HCT116 (cell line): Measurements from ENCODE around the gene CCDC40.
"Not testable (repeated sequence)": the region's sequence is repeated elsewhere in the genome, so short reads cannot be mapped to it uniquely, and the experiment has no call there.

ENCODE experiments used
- EZH2 ChIP-seq: fragments of 200-600 bp; sonication (generic); IDR thresholded peaks from 2 replicates; pipeline ENCODE4 v1.6.1; 2017; ENCODE audit warnings: antibody characterized with exemption, mixed run types
- EZH2phosphoT487 ChIP-seq: fragments of 200-600 bp; IDR thresholded peaks from 2 replicates; pipeline ENCODE4 v1.6.1; 2018; ENCODE audit warnings: antibody characterized with exemption, borderline replicate concordance
- FOSL1 ChIP-seq: IDR thresholded peaks from 2 replicates; pipeline ENCODE4 v1.6.1; 2012; ENCODE audit warnings: low read depth
- JUND ChIP-seq: IDR thresholded peaks from 2 replicates; pipeline ENCODE4 v1.6.1; 2012
- POLR2A ChIP-seq: IDR thresholded peaks from 2 replicates; pipeline ENCODE4 v1.7.0; 2011; ENCODE audit warnings: borderline replicate concordance; ENCODE audit not compliant: insufficient read depth, insufficient read length; ENCODE audit errors: extremely low read depth
- POLR2AphosphoS5 ChIP-seq: IDR thresholded peaks from 2 replicates; pipeline ENCODE4 v1.6.1; 2011; ENCODE audit warnings: mild to moderate bottlenecking, low read depth, low read length, moderate library complexity
- RAD21 ChIP-seq: IDR thresholded peaks from 2 replicates; pipeline ENCODE4 v1.6.1; 2012; ENCODE audit warnings: low read depth, mild to moderate bottlenecking
- TCF7L2 ChIP-seq: IDR thresholded peaks from 2 replicates; pipeline ENCODE4 v1.7.0; 2011; ENCODE audit warnings: borderline replicate concordance, inconsistent platforms; ENCODE audit not compliant: insufficient read depth, insufficient read length; ENCODE audit errors: extremely low read depth
- TF ChIP-seq, protein P1 (sequence below), 3 experiments: fragments of 200-600 bp in 1 of 3; sonication (generic) in 1 of 3; IDR thresholded peaks in 2 of 3; conservative IDR thresholded peaks in 1 of 3; 2 replicates each; pipeline ENCODE4 v1.5.1; 2012 to 2017; ENCODE audit warnings: low read depth in 2 of 3, low read length in 2 of 3, antibody characterized with exemption in 1 of 3, borderline replicate concordance in 1 of 3, control low read depth in 1 of 3, mild to moderate bottlenecking in 1 of 3, mixed read lengths in 1 of 3, mixed run types in 1 of 3, moderate library complexity in 1 of 3; ENCODE audit not compliant: insufficient read depth in 1 of 3
- TF ChIP-seq, protein P2 (sequence below): IDR thresholded peaks from 2 replicates; pipeline ENCODE4 v1.6.1; 2012
- TF ChIP-seq, protein P3 (sequence below): IDR thresholded peaks from 2 replicates; pipeline ENCODE4 v1.6.1; 2011; ENCODE audit warnings: mild to moderate bottlenecking, low read length, moderate library complexity; ENCODE audit not compliant: insufficient replicate concordance; ENCODE audit errors: extremely low read depth
- TF ChIP-seq, protein P4 (sequence below): IDR thresholded peaks from 2 replicates; pipeline ENCODE4 v1.6.1; 2012; ENCODE audit warnings: low read depth

DNA sequence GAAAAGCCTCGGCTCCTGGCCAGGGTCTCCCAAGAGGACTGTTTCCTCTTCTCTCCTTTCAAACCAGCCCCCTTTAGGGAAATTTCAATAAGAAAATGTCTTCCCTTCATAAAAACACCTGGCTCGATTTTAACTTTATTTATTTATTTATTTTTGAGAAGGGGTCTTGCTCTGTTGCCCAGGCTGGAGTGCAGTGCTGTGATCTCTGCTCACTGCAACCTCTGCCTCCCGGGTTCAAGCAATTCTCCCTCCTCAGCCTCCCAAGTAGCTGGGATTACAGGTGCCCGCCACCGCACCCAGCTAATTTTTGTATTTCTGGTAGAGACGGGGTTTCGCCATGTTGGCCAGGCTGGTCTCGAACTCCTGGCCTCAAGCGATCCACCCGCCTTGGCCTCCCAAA, 10.3 kb downstream of the CCDC40 start:
- TF ChIP-seq POLR2A, JUND, EZH2phosphoT487, EZH2, RAD21, POLR2AphosphoS5, FOSL1, TCF7L2: not testable (repeated sequence)
- TF ChIP-seq, protein P1, sequence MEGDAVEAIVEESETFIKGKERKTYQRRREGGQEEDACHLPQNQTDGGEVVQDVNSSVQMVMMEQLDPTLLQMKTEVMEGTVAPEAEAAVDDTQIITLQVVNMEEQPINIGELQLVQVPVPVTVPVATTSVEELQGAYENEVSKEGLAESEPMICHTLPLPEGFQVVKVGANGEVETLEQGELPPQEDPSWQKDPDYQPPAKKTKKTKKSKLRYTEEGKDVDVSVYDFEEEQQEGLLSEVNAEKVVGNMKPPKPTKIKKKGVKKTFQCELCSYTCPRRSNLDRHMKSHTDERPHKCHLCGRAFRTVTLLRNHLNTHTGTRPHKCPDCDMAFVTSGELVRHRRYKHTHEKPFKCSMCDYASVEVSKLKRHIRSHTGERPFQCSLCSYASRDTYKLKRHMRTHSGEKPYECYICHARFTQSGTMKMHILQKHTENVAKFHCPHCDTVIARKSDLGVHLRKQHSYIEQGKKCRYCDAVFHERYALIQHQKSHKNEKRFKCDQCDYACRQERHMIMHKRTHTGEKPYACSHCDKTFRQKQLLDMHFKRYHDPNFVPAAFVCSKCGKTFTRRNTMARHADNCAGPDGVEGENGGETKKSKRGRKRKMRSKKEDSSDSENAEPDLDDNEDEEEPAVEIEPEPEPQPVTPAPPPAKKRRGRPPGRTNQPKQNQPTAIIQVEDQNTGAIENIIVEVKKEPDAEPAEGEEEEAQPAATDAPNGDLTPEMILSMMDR (IDR thresholded peaks at IDR 0.05 in 2 of 3, conservative IDR thresholded peaks at IDR 0.05 in 1 of 3; ENCODE audit: borderline replicate concordance in 1 of 3, insufficient read depth in 1 of 3, low read depth in 2 of 3, low read length in 2 of 3) = not testable (repeated sequence)
- TF ChIP-seq, protein P2, sequence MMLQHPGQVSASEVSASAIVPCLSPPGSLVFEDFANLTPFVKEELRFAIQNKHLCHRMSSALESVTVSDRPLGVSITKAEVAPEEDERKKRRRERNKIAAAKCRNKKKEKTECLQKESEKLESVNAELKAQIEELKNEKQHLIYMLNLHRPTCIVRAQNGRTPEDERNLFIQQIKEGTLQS = not testable (repeated sequence)
- TF ChIP-seq, protein P3, sequence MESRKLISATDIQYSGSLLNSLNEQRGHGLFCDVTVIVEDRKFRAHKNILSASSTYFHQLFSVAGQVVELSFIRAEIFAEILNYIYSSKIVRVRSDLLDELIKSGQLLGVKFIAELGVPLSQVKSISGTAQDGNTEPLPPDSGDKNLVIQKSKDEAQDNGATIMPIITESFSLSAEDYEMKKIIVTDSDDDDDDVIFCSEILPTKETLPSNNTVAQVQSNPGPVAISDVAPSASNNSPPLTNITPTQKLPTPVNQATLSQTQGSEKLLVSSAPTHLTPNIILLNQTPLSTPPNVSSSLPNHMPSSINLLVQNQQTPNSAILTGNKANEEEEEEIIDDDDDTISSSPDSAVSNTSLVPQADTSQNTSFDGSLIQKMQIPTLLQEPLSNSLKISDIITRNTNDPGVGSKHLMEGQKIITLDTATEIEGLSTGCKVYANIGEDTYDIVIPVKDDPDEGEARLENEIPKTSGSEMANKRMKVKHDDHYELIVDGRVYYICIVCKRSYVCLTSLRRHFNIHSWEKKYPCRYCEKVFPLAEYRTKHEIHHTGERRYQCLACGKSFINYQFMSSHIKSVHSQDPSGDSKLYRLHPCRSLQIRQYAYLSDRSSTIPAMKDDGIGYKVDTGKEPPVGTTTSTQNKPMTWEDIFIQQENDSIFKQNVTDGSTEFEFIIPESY = not testable (repeated sequence)
- TF ChIP-seq, protein P4, sequence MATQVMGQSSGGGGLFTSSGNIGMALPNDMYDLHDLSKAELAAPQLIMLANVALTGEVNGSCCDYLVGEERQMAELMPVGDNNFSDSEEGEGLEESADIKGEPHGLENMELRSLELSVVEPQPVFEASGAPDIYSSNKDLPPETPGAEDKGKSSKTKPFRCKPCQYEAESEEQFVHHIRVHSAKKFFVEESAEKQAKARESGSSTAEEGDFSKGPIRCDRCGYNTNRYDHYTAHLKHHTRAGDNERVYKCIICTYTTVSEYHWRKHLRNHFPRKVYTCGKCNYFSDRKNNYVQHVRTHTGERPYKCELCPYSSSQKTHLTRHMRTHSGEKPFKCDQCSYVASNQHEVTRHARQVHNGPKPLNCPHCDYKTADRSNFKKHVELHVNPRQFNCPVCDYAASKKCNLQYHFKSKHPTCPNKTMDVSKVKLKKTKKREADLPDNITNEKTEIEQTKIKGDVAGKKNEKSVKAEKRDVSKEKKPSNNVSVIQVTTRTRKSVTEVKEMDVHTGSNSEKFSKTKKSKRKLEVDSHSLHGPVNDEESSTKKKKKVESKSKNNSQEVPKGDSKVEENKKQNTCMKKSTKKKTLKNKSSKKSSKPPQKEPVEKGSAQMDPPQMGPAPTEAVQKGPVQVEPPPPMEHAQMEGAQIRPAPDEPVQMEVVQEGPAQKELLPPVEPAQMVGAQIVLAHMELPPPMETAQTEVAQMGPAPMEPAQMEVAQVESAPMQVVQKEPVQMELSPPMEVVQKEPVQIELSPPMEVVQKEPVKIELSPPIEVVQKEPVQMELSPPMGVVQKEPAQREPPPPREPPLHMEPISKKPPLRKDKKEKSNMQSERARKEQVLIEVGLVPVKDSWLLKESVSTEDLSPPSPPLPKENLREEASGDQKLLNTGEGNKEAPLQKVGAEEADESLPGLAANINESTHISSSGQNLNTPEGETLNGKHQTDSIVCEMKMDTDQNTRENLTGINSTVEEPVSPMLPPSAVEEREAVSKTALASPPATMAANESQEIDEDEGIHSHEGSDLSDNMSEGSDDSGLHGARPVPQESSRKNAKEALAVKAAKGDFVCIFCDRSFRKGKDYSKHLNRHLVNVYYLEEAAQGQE = not testable (repeated sequence)
